C4-2B (cell line): Measurements from ENCODE around the gene MAP3K19.
A peak's percentile ranks its signal among the peaks of the same experiment; 100 is the strongest.

Experiments
- ZFX ChIP-seq: fragments of 450-650 bp; IDR thresholded peaks from 2 replicates; pipeline ENCODE4 v1.6.1; 2017
- TF ChIP-seq, protein P1 (sequence below): fragments of 450-650 bp; conservative IDR thresholded peaks from 2 replicates; pipeline ENCODE4 v1.5.1; 2017; ENCODE audit warnings: mild to moderate bottlenecking

DNA sequence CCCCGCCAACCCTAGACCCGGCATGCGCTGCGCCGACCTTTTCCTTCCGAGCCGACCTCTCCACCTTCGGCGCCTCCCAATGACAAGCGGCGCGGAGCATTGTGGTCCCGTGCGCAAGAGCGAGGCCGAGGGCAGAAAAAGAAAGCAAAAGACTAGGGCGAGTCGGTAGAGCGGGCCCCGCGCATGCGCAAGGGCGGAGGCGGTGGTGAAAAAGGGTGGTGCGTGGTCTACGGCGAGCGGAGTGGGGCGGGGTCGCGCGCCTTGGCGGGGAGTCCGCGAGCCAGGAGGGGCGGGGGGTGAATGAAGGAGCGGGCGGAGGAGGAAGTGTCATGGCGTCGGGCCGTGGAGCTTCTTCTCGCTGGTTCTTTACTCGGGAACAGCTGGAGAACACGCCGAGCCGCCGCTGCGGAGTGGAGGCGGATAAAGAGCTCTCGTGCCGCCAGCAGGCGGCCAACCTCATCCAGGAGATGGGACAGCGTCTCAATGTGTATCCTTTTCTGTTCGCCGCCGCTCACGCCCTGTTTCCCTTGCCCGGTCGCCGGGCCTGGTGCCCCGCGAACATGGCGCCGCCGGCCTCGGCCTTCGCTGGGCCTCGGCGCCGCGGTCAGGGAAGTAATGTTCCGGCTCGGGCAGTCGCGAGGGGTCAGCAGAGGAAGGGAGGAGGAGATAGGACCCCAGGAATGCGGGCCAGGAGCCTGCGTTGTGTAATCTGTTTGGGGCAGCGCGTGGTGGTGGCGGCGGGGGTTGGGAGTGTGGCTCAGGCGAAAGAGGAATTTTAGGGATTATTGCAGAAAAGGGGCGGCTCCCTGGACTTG is 128.5 kb downstream of the MAP3K19 start, which contains the start of gene CCNT2:
- TF ChIP-seq, protein P1, sequence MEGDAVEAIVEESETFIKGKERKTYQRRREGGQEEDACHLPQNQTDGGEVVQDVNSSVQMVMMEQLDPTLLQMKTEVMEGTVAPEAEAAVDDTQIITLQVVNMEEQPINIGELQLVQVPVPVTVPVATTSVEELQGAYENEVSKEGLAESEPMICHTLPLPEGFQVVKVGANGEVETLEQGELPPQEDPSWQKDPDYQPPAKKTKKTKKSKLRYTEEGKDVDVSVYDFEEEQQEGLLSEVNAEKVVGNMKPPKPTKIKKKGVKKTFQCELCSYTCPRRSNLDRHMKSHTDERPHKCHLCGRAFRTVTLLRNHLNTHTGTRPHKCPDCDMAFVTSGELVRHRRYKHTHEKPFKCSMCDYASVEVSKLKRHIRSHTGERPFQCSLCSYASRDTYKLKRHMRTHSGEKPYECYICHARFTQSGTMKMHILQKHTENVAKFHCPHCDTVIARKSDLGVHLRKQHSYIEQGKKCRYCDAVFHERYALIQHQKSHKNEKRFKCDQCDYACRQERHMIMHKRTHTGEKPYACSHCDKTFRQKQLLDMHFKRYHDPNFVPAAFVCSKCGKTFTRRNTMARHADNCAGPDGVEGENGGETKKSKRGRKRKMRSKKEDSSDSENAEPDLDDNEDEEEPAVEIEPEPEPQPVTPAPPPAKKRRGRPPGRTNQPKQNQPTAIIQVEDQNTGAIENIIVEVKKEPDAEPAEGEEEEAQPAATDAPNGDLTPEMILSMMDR = no peak
- TF ChIP-seq ZFX = peak; percentile 93
